HG03460 (cell line): ENCODE data around the gene CMIP.
A peak's percentile ranks its signal among the peaks of the same experiment; 100 is the strongest.
"Not testable (repeated sequence)": the region's sequence is repeated elsewhere in the genome, so short reads cannot be mapped to it uniquely, and the experiment has no call there.

Experiments used
- ATAC-seq: cut with Tn5 transposase; IDR thresholded peaks from one replicate; pipeline ENCODE4 v1.9.1; 2021; ENCODE audit not compliant: unreplicated experiment

The CMIP gene

DNA sequence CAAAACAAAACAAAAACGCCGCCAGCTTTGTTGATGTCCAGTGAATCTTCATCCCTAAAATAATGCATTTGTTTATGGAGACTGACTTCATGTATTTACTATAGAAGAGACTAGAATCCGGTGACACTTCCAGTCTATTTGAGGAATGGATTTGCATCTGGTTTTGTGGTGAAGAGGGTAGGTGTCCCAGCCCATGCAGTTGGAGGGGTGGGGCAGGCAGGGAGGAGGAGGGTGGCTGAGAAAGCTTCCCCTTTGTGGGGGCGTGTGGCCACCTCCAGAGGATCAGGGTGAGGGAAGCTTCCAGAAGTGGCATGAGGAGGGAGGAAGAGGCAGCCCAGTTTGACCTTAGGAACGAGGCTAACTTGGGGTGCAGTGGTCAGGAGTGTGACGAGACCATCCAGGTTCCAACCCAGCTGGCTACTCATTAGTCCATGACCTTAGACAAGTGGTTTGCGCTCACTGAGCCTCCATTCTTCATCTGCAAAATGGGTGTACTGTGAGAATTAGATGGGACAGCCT lies 69.5 kb downstream of the CMIP start:
- peak; percentile 57 for ATAC-seq

DNA sequence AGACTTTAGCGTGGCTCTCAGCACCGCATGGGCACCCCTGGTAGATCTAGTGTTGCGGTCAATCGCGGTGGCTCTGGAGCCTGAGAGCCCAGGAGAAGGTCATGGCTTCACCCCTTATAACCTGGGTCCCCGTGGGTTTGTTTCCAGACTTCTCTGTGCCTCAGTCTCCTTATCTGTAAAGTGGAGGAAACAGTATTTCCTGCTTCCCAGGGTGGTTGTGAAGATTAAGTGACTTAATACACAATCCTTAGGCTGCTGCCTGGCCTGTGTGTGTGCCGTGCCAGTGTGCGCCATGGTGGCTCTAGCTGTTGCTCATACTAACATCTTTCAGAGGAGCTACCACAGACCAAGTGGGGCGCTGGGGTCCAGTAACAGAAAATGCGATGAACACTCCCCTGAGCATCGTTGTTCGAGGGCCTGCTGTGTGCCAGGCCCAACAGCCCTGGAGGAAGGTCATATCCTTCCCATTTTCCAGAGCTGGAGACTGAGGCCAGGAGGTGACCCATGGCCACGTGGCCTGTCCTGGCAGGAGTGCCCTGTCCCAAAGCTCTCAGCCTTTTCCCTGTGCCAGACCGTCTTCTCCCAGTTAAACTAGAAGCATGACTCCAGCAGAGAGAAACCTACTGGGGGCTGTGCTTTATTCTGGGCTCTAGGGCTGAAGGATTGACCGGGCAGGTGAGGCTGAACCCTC lies 70.1 kb downstream of the CMIP start:
- ATAC-seq = no peak

GRCh38 chr16:81515281-81515680 lies 70.7 kb downstream of the CMIP start:
- ATAC-seq = no peak

- ATAC-seq = no peak
These were observed 71.1 kb downstream of the CMIP start for GRCh38 chr16:81515721-81516120.

DNA sequence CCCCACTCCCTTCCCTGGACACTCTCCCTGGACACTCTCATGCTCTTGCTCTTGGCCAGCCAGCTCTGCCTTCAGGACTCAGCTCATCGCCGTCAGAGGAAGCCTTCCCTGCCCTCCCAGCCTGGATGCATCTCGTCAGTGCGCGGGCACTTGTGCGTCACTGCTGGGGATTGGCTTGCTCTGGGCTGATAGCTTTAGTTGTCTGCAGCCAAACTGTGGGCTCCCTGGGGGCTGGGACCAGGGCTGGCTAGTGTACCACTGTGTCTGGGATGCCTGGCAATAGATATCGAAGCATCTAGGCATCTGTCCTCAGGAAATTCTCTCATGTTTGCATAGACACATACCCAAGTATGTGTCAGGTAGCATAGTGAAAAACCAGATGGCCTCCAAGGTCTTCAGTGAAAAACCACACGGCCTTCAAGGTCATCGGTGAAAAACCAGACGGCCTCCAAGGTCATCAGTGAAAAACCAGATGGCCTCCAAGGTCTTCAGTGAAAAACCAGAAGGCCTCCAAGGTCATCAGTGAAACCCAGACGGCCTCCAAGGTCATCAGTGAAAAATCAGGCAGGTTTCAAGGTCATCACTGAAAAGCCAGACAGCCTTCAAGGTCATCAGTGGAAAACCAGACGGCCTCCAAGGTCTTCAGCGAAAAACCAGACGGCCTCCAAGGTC lies 72.0 kb downstream of the CMIP start:
- ATAC-seq = no peak

- ATAC-seq = no peak
These were observed 72.5 kb downstream of the CMIP start for GRCh38 chr16:81517150-81517499.

DNA sequence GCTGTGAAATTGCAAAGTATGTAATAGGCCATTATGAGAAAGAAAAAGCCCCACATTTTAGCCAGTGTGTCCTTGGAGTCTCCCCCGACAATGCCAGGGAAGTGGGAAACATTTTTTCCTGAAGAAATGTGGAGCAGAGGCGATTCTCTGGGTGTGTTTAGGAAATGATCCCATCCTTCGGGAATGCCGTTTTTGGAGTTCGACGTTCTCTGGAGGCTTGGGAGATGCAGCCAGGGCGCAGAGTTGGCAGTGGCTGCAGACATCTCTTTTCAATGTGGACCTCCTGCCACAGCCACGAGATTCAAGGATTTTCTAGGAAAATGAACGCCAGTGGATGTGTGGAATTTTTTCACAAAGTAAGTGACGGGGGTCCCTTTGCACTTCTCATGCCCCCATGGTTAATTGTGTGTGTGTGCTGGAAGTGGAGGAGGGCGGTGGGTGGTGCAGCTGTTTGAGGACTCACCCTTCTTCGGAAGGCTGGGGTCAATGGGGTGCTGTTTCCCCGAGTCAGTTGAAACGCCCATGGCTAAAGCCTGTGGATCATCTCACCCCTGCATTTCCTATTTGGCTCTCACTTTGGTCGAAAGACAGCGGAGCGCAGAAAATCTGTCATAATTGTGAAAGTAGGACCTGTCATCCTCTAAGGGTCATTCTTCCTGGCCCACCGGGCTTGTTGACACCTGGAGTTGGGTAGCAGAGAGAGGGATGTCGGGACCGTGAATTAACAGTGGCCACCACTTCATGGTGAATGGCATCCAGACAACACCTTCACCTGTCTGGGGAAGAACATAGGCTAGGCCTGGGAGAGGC lies 73.2 kb downstream of the CMIP start:
- ATAC-seq = no peak

GRCh38 chr16:81518439-81518757 lies 73.8 kb downstream of the CMIP start:
- ATAC-seq = no peak

DNA sequence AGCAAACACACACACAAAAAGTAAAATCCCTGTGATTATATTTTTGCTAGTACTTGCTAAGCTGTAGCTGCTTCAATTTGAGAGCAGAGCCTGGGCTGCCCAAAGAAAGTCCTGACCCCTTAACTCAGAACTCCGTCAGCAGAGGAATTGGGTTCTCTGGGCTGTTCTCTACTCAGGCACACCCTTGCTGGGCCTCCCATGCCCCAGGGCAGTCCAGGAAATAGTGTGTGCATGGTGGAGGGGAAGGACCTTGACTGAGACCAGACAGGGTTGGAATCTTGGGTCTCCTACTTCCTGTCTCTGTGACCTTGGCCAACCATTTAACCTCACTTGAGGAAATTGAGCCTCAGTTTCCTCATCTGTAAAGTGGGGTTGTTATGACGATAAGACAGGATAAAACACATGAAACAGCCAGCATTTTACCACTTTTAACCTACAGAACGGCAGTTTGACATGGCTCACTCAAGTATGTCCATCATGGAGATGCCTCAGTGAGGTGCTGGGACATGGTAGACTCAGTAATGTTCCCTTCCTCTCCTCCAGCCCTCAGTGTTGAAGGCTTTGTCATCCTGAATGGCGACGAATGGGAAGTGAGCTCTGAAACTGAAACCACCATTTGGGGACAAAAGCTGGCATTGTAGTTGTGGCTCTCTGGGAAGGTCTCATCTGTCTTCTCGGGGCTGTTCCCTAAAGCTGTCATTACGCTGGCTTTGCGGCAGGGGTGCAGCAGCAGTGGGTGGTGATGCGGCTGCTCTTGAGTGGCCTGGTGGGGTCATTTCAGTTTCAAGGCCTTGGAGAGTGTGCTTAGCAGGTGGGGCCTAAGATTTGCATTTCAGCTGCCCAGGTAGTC lies 74.9 kb downstream of the CMIP start:
- ATAC-seq = no peak

GRCh38 chr16:81520151-81520470 lies 75.5 kb downstream of the CMIP start:
- no peak for ATAC-seq

DNA sequence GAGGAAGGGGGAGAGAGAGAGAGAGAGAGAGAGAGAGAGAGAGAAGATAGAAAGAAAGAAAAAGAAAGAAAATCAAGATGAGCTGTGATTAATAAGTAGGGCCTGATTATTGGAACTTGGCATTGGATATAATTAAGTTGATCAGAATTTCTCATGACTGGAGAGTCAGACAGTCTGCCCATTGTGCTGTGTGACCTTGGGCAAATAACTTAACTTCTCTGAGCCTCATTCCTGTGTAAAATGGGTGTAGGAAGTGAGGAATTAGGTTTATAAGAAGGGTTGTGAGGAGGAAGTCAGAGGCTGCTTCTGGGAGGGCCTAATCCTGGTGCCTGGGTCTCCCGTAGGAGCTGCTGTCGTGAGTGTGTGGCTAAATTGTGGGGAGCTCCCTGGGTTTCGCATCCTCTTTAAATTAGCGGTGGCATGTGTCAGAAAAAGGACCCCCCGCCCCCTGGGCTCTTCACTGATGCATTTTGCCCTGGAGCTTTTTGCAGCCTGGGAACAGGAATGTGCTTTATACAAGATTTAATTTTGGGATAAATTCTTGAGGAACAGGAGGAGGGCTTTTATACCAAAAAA lies 76.0 kb downstream of the CMIP start:
- ATAC-seq = no peak

- ATAC-seq = peak; percentile 73
These were observed 76.6 kb downstream of the CMIP start for GRCh38 chr16:81521141-81521626.

DNA sequence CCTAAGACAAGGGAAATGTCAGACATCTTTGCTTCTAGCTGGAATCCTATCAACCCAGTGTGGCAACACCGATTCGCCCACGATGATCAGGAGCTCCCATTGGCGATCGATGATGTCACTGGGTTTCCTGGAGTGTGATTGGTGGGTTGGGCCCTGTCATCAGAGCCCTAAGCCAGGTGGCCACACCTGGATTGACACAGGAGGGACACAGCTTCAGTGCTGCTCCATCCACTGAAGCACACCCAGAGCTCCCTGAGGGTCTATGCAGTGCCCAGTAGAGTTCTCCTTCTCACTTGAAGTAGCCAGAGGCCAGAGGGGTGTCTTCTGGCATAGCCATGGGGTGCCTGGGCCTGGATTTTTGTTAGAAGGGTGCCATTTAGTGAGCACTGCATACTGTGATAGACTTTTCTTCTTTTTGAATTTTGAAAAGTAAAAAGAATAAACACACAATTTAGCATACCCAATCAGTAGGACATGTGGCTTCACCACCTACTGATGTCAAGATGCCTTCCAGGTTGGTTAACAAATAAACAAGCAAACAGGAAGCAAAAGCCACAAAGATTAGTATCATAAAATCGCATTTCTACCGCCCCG lies 77.6 kb downstream of the CMIP start:
- no peak for ATAC-seq

DNA sequence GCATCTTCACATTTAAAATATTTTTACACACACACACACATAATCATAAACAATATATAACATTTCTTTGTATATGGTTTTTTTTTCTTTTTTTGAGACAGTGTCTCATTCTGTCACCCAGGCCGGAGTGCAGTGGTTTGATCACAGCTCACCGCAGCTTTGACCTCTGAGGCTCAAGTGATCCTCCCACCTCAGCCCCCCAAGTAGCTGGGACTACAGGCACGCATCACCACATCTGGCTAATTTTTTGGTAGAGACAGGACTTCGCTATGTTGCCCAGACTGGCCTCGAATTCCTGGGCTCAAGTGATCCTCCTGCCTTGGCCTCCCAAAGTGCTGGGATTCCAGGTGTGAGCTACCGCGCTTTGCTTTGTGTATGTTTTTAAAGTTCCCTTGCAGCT lies 78.2 kb downstream of the CMIP start:
- ATAC-seq = not testable (repeated sequence)

DNA sequence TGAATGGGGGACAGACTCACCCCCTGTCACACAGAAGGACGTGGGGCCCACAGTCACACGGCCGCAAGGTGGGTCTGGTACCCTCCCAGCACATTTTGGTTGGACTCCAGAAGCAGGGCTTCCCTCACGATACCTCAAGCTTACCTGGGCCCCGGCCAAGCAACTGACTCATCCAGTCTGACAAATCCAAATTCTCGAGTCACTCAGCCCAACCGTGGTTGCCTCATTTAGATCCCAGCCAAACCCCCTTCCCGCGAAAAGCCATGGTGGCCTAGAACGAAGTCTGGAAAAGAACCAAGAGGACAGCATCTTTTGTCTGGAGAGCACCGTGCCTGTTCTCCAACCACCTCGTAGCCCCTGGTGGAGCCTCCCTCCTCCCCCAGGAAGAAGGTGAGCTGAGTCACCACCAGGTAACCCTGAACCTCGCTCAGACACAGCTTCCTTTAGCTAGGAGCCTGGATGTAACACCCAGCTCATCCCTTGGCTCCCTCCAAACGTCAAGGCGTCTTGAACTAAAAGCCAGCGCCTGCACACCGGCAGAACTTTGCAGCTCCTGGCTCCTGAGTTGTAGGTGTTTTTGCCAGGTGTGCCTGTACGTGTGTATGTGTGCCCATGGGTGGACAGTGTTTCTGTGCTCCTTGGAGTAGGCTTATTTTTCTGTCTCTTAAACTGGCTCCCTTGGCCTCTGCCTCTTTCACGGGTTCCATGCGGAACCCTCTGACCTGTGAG lies 78.9 kb downstream of the CMIP start:
- no peak for ATAC-seq

GRCh38 chr16:81524382-81524781 lies 79.8 kb downstream of the CMIP start:
- ATAC-seq = no peak

DNA sequence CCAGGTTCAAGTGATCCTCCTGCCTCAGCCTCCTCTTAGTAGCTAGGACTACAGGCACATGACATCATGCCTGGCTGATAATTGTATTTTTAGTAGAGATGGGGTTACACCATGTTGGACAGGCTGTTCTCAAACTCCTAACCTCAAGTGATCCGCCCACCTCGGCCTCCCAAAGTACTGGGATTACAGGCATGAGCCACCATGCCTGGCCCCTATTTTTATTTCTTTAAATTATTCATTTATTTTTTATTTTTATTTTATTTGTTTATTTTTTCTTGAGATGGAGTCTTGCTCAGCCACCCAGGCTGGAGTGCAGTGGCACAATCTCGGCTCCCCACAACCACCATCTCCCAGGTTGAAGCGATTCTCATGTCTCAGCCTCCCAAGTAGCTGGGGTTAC lies 80.3 kb downstream of the CMIP start:
- not testable (repeated sequence) for ATAC-seq

DNA sequence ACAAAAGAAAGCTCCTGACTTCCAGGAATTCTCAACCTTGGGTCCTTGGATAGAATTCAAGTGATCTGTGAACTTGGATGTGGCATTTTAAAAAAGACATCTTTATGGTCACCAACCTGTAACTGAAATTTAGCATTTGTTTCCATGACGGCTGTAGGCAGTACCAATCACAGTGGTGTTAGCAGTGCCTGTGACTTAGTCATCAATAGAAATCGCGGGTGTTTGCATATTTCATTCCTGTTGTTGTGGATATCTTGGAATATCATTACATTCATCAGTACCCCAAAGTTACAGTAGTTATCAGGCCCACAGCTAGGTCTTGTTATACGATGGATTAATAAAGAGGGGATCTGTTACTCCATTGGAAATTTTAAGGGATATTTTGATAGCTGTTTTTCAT lies 81.6 kb downstream of the CMIP start:
- no peak for ATAC-seq

- no peak for ATAC-seq
These were observed 82.3 kb downstream of the CMIP start for GRCh38 chr16:81526935-81527334.
